ENCODE data around the gene B3GNT5.

GRCh38 chr3:183203670-183204069, 49.4 kb upstream of the B3GNT5 start:
- TF ChIP-seq CTCF (IDR thresholded peaks at IDR 0.05) = no peak
- no peak for TF ChIP-seq POLR2A (IDR thresholded peaks at IDR 0.05)

Data from body of pancreas (tissue), 4 donors.